ENCODE results near the gene HNRNPA3.

The HNRNPA3 gene

GRCh38 chr2:177211576-177212105 is 953 bp upstream of the HNRNPA3 start:
- TF ChIP-seq CREB1 (IDR thresholded peaks at IDR 0.05; ENCODE audit: low read depth) = no peak
- TF ChIP-seq MAX (IDR thresholded peaks at IDR 0.05) = no peak
- no peak for TF ChIP-seq RAD21 (IDR thresholded peaks at IDR 0.05; ENCODE audit: low read depth)
- no peak for TF ChIP-seq ZBTB7A (IDR thresholded peaks at IDR 0.05; ENCODE audit: low read depth)
- no peak for TF ChIP-seq REST (IDR thresholded peaks at IDR 0.05; ENCODE audit: low read depth)
- TF ChIP-seq EP300 (IDR thresholded peaks at IDR 0.05; ENCODE audit: borderline replicate concordance) = no peak
- TF ChIP-seq FOXM1 (IDR thresholded peaks at IDR 0.05; ENCODE audit: borderline replicate concordance, low read depth) = no peak
- no peak for TF ChIP-seq YY1 (IDR thresholded peaks at IDR 0.05; ENCODE audit: low read depth)
- TF ChIP-seq USF1 (IDR thresholded peaks at IDR 0.05) = no peak
- no peak for TF ChIP-seq TCF12 (IDR thresholded peaks at IDR 0.05; ENCODE audit: low read depth)
- no peak for TF ChIP-seq NFIC (IDR thresholded peaks at IDR 0.05)
- no peak for TF ChIP-seq TEAD4 (IDR thresholded peaks at IDR 0.05)
- no peak for TF ChIP-seq CEBPB (IDR thresholded peaks at IDR 0.05)
- TF ChIP-seq EGR1 (IDR thresholded peaks at IDR 0.05) = no peak
- no peak for TF ChIP-seq TAF1 (IDR thresholded peaks at IDR 0.05; ENCODE audit: low read depth)

GRCh38 chr2:177212891-177213856 is 580 bp downstream of the HNRNPA3 start:
- no peak for TF ChIP-seq NFIC (IDR thresholded peaks at IDR 0.05)
- TF ChIP-seq CEBPB (IDR thresholded peaks at IDR 0.05) = peak; percentile 61; the same call in 1 of the 2 replicates
- 0 out of 2 replicates have a peak, but pooled peaks have one; percentile 6 for TF ChIP-seq USF1 (IDR thresholded peaks at IDR 0.05)
- peak; percentile 94 for TF ChIP-seq YY1 (IDR thresholded peaks at IDR 0.05; ENCODE audit: low read depth)
- TF ChIP-seq MAX (IDR thresholded peaks at IDR 0.05) = peak; percentile 85
- TF ChIP-seq EGR1 (IDR thresholded peaks at IDR 0.05) = peak; percentile 63
- TF ChIP-seq ZBTB7A (IDR thresholded peaks at IDR 0.05; ENCODE audit: low read depth) = 0 out of 2 replicates have a peak, but pooled peaks have one; percentile 29
- TF ChIP-seq EP300 (IDR thresholded peaks at IDR 0.05; ENCODE audit: borderline replicate concordance) = peak; percentile 19; the same call in 1 of the 2 replicates
- TF ChIP-seq TAF1 (IDR thresholded peaks at IDR 0.05; ENCODE audit: low read depth) = peak; percentile 17
- TF ChIP-seq TEAD4 (IDR thresholded peaks at IDR 0.05) = no peak; the same call in 1 of the 2 replicates
- 0 out of 2 replicates have a peak, but pooled peaks have one; percentile 46 for TF ChIP-seq TCF12 (IDR thresholded peaks at IDR 0.05; ENCODE audit: low read depth)

- TF ChIP-seq TAF1 (IDR thresholded peaks at IDR 0.05; ENCODE audit: low read depth) = no peak
- no peak for TF ChIP-seq NFIC (IDR thresholded peaks at IDR 0.05)
- TF ChIP-seq RAD21 (IDR thresholded peaks at IDR 0.05; ENCODE audit: low read depth) = no peak
- TF ChIP-seq CEBPB (IDR thresholded peaks at IDR 0.05) = no peak
- TF ChIP-seq MAX (IDR thresholded peaks at IDR 0.05) = no peak
- no peak for TF ChIP-seq EP300 (IDR thresholded peaks at IDR 0.05; ENCODE audit: borderline replicate concordance)
- TF ChIP-seq YY1 (IDR thresholded peaks at IDR 0.05; ENCODE audit: low read depth) = no peak
- no peak for TF ChIP-seq REST (IDR thresholded peaks at IDR 0.05; ENCODE audit: low read depth)
- TF ChIP-seq ZBTB7A (IDR thresholded peaks at IDR 0.05; ENCODE audit: low read depth) = no peak
- TF ChIP-seq USF1 (IDR thresholded peaks at IDR 0.05) = no peak
- no peak for TF ChIP-seq TEAD4 (IDR thresholded peaks at IDR 0.05)
- TF ChIP-seq EGR1 (IDR thresholded peaks at IDR 0.05) = no peak
- no peak for TF ChIP-seq TCF12 (IDR thresholded peaks at IDR 0.05; ENCODE audit: low read depth)
- no peak for TF ChIP-seq FOXM1 (IDR thresholded peaks at IDR 0.05; ENCODE audit: borderline replicate concordance, low read depth)
- TF ChIP-seq CREB1 (IDR thresholded peaks at IDR 0.05; ENCODE audit: low read depth) = no peak
Measured at GRCh38 chr2:177217247-177217843, 4.8 kb downstream of the HNRNPA3 start.

- TF ChIP-seq YY1 (IDR thresholded peaks at IDR 0.05; ENCODE audit: low read depth) = no peak
- no peak for TF ChIP-seq TAF1 (IDR thresholded peaks at IDR 0.05; ENCODE audit: low read depth)
- TF ChIP-seq CEBPB (IDR thresholded peaks at IDR 0.05) = no peak
- TF ChIP-seq FOXM1 (IDR thresholded peaks at IDR 0.05; ENCODE audit: borderline replicate concordance, low read depth) = no peak
- no peak for TF ChIP-seq MAX (IDR thresholded peaks at IDR 0.05)
- TF ChIP-seq NFIC (IDR thresholded peaks at IDR 0.05) = no peak
- TF ChIP-seq USF1 (IDR thresholded peaks at IDR 0.05) = no peak
- TF ChIP-seq EP300 (IDR thresholded peaks at IDR 0.05; ENCODE audit: borderline replicate concordance) = no peak
Measured at GRCh38 chr2:177221534-177221933, 8.9 kb downstream of the HNRNPA3 start.
